ENCODE results near the gene U2SURP. TPM values are rescaled to one million over a fixed set of nuclear protein-coding genes. Genes with fewer than 3 reads are reported as not detected.

U2SURP gene
- total RNA-seq = 13.6 and 20.5 TPM in 2 replicates

DNA sequence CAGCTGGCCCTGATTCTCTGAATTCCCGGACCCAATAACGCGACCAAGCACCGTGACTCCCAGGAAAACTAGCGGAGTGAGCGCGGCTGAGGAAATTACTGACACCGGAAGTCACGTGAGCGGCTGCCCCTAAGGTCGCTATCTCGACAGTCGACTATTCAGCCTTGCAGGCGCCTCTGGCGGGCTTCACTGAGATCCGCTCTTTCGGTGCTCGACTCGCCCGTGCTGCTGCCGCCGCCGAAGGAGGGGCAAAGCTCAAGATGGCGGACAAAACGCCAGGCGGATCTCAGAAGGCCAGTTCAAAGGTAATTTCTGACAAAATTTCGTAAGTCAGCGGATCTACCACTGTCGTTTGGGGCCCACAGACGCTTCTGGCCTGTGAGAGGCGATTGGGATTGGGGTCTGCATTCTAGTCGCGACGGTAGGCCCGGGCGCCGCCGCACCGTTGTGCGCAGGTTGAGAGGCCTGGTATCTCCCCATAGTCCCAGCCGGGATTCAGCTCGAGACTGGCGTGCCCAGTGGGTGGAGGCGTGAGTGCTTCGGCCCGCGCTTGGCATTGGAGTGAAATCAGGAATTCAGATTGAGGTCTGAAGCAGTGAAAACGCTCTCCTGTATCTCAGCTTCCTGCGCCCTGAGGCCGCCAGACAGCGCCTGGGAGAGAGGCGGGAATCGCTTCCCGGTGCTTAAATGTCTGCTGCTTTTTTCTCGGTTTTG is at the start of gene U2SURP:
TSS of gene U2SURP (plus strand) at position 202 of the 714 bp plus-strand sequence. CDS start at position 261, 59 bp downstream.

GRCh38 chr3:142963516-142964448 is 37.6 kb upstream of the U2SURP start, which contains the start of gene PAQR9:
Gene PAQR9 (minus strand): TSS chr3:142963674. CDS start chr3:142963336, 338 bp downstream.

Other genes starting within 250 kb of the U2SURP start
- gene PCOLCE2, start 112.5 kb upstream of the U2SURP start, total RNA-seq = 1.0 and 2.9 TPM in 2 replicates
- gene PAQR9, start 37.9 kb upstream of the U2SURP start, total RNA-seq = 0.51 TPM in 1 of 2 replicates, not detected in the other
- 11.1 and 24.3 TPM in 2 replicates for gene CHST2, start 118.2 kb downstream of the U2SURP start, total RNA-seq